HG03045 (cell line): ENCODE measurements around the gene SUSD1.

Source experiments
- ATAC-seq: cut with Tn5 transposase; IDR thresholded peaks from one replicate; pipeline ENCODE4 v1.9.1; 2021; ENCODE audit warnings: mild to moderate bottlenecking, moderate library complexity; ENCODE audit not compliant: unreplicated experiment

SUSD1 gene

GRCh38 chr9:112044881-112045280, 130.2 kb downstream of the SUSD1 start:
- ATAC-seq, result no peak

GRCh38 chr9:112044186-112044585, 130.9 kb downstream of the SUSD1 start:
- no peak for ATAC-seq

GRCh38 chr9:112043423-112043822, 131.7 kb downstream of the SUSD1 start:
- ATAC-seq, result no peak

GRCh38 chr9:112042769-112043168, 132.3 kb downstream of the SUSD1 start:
- no peak for ATAC-seq

GRCh38 chr9:112042244-112042638, 132.9 kb downstream of the SUSD1 start:
- no peak for ATAC-seq

GRCh38 chr9:112041536-112042243, 133.4 kb downstream of the SUSD1 start:
- no peak for ATAC-seq

- ATAC-seq, result no peak
Observed at GRCh38 chr9:112041199-112041535, 133.9 kb downstream of the SUSD1 start.

GRCh38 chr9:112038017-112038408, 137.1 kb downstream of the SUSD1 start:
- no peak for ATAC-seq

GRCh38 chr9:112037281-112038016, 137.6 kb downstream of the SUSD1 start:
- no peak for ATAC-seq

GRCh38 chr9:112035166-112035826, 139.8 kb downstream of the SUSD1 start:
- ATAC-seq, result no peak

- no peak for ATAC-seq
Observed at GRCh38 chr9:112034216-112034611, 140.9 kb downstream of the SUSD1 start.

- ATAC-seq, result no peak
Observed at GRCh38 chr9:112033237-112034215, 141.6 kb downstream of the SUSD1 start.

- ATAC-seq, result no peak
Observed at GRCh38 chr9:112032743-112033142, 142.4 kb downstream of the SUSD1 start.

- ATAC-seq, result peak; percentile 55
Observed at GRCh38 chr9:112032009-112032408, 143.1 kb downstream of the SUSD1 start.

GRCh38 chr9:112031400-112031799, 143.7 kb downstream of the SUSD1 start:
- ATAC-seq, result no peak

- no peak for ATAC-seq
Observed at GRCh38 chr9:112029921-112030444, 145.1 kb downstream of the SUSD1 start.

- ATAC-seq, result peak; percentile 40
Observed at GRCh38 chr9:112028242-112029221, 146.6 kb downstream of the SUSD1 start.

GRCh38 chr9:112025850-112026249, 149.2 kb downstream of the SUSD1 start:
- ATAC-seq, result no peak

GRCh38 chr9:112021742-112022141, 153.4 kb downstream of the SUSD1 start:
- no peak for ATAC-seq
